SK-MEL-5 (cell line): ENCODE data around the gene CBX8. TPM values are rescaled to one million over a fixed set of nuclear protein-coding genes. Genes with fewer than 3 reads are reported as not detected.

Experiments
- total RNA-seq: library from RNA; depleted of rRNA; stranded (reverse); fragments of >200 nt; shearing (Covaris generic); gene quantifications from 2 replicates; pipeline ENCODE4 v1.2.3, GENCODE V29; 2014; rRNA removed

The CBX8 gene
- total RNA-seq, 1 experiment from 2014 or later: 34.4 TPM

Other genes starting within 250 kb of the CBX8 start
- not detected in 2 replicates for gene RBFOX3, start 186.0 kb downstream of the CBX8 start, total RNA-seq
- gene ENPP7, start 66.1 kb downstream of the CBX8 start, total RNA-seq: not detected in 2 replicates
- 18.0 and 18.4 TPM in 2 replicates for gene CBX2, start 18.9 kb downstream of the CBX8 start, total RNA-seq
- gene CBX4, start 42.4 kb upstream of the CBX8 start, total RNA-seq: 120 and 128 TPM in 2 replicates
- 1,021 and 1,023 TPM in 2 replicates for gene TBC1D16, start 238.8 kb upstream of the CBX8 start, total RNA-seq
- gene CCDC40, start 239.6 kb upstream of the CBX8 start, total RNA-seq: 9.0 and 12.9 TPM in 2 replicates